HG02623 (cell line): ENCODE data around the gene GGT1.
"Not testable (repeated sequence)": the region's sequence is repeated elsewhere in the genome, so short reads cannot be mapped to it uniquely, and the experiment has no call there.

Source experiments
- ATAC-seq: cut with Tn5 transposase; IDR thresholded peaks from one replicate; pipeline ENCODE4 v1.9.1; 2021; ENCODE audit warnings: moderate library complexity; ENCODE audit not compliant: unreplicated experiment

Gene GGT1

GRCh38 chr22:24583221-24584165 lies 19.5 kb upstream of the GGT1 start:
- no peak for ATAC-seq

- ATAC-seq, result no peak
Observed at GRCh38 chr22:24584166-24584790, 18.7 kb upstream of the GGT1 start.

- no peak for ATAC-seq
Observed at GRCh38 chr22:24584871-24585411, 18.1 kb upstream of the GGT1 start.

- ATAC-seq, result no peak
Observed at GRCh38 chr22:24585461-24585860, 17.5 kb upstream of the GGT1 start.

GRCh38 chr22:24585927-24586546 lies 17.0 kb upstream of the GGT1 start:
- ATAC-seq, result no peak

GRCh38 chr22:24587251-24587650 lies 15.7 kb upstream of the GGT1 start:
- no peak for ATAC-seq

- no peak for ATAC-seq
Observed at GRCh38 chr22:24587948-24588347, 15.0 kb upstream of the GGT1 start.

GRCh38 chr22:24588381-24588756 lies 14.6 kb upstream of the GGT1 start:
- ATAC-seq, result no peak

GRCh38 chr22:24588757-24589481 lies 14.1 kb upstream of the GGT1 start:
- no peak for ATAC-seq

GRCh38 chr22:24589518-24590030 lies 13.4 kb upstream of the GGT1 start:
- ATAC-seq, result no peak

- ATAC-seq, result no peak
Observed at GRCh38 chr22:24590596-24591173, 12.3 kb upstream of the GGT1 start.

GRCh38 chr22:24591286-24591830 lies 11.6 kb upstream of the GGT1 start:
- ATAC-seq, result no peak

- ATAC-seq, result no peak
Observed at GRCh38 chr22:24592058-24592850, 10.7 kb upstream of the GGT1 start.

- peak; percentile 62 for ATAC-seq
Observed at GRCh38 chr22:24592851-24593558, 10.0 kb upstream of the GGT1 start, which contains the start of gene LRRC75B. TSS of gene LRRC75B (minus strand) at chr22:24593073. CDS start at chr22:24593039, 34 bp downstream.

- ATAC-seq, result not testable (repeated sequence)
Observed at GRCh38 chr22:24593559-24593835, 9.5 kb upstream of the GGT1 start.

GRCh38 chr22:24593836-24594568 lies 9.0 kb upstream of the GGT1 start:
- ATAC-seq, result no peak

GRCh38 chr22:24594569-24595120 lies 8.3 kb upstream of the GGT1 start:
- no peak for ATAC-seq

GRCh38 chr22:24595228-24595627 lies 7.8 kb upstream of the GGT1 start:
- no peak for ATAC-seq
